ENCODE results near the gene LIME1. TPM values are rescaled to one million over a fixed set of nuclear protein-coding genes. Genes with fewer than 3 reads are reported as not detected.

The LIME1 gene
- total and polyA plus RNA-seq, 10 donors = 24.0 to 96.6 (median 49.5) TPM

DNA sequence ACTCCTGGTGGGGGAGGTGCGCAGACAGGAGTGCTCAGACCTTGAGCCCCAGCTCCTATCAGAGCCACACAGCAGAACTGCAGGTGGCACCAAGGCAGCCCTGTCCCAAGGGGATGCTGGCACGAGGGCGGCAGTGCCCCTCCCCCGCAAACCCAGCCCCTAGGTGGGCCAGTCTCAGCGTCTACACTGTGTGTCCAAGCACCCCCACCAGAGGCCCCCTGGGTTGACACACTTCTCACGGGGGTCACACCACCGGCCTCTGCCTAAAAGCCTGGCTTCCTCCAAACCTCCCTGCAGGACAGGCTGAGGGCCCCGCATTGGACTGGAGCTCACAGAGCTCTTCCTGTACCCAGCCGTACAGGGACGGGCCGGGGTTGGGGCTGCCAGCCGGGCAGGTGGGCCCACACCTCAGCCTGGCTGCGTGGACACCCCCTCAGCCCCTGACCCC lies 11.2 kb downstream of the LIME1 start:
- H3K27ac ChIP-seq = peak overlapping the region in 5 of 8 donors; percentile 21 to 78 (median 27)

DNA sequence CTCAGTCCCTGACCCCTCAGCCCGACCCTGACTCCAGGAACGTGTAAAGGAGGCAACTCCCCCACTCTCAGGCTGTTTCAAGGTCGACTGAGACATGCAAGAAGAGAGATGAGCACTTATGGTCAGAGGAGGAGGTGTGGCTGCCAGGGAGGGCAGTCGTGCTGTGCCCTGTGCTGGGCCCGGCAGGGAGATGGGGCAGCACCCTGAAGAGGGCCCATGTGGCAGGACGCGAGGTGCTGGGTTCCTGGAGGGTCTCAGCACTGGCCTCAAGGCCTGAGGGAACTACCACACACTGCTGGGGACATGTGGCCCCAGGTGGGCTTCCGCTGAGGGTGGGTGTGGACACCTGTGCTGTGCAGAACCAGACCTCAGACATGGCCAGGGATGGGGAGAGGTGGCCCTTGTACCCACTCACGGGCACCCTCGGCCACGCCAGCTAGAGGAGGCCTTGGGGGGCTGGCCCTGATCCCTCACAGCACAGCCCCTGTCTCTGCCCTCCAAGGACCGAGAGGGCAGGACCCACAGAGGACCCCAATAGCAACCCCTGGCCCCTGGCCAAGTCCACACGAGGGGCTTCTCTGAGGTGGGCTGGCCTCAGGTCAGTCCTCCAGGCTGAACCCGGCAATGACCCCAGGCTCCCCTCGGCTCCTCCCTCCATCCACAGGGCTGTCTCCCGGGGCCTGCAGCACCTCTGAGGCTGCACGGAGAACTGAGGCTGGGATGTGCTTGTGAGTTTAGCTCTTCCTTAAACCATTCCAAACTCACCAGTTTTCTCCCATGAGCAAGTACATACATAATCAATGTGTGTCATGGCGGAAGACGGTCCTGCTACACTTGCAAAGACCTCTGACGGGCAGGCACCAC lies 11.8 kb downstream of the LIME1 start:
- H3K9me3 ChIP-seq = no peaks in the 10 kb centered on the region
- no peak overlapping the region for H3K4me3 ChIP-seq
- H3K36me3 ChIP-seq = peaks cover 0 to 78% (median 16%) of the 10 kb centered on the region in 6 donors
- H3K27ac ChIP-seq = peak overlapping the region in 5 of 8 donors; percentile 21 to 78 (median 34)
- WGBS, 5 donors = 66 to 84% (median 75%) methylated on average over 11 to 20 of the region's 20 CpGs
- TF ChIP-seq POLR2A (IDR thresholded peaks at IDR 0.05) (no peak), POLR2AphosphoS5 (IDR thresholded peaks at IDR 0.05) (peak in 1 of 3 donors; percentile 28)
- DNase-seq = peak; percentile 59
- peaks cover 0 to 68% (median 33%) of the 10 kb centered on the region in 6 donors for H3K4me1 ChIP-seq
- intact Hi-C loops (cut with DNase I; ENCODE audit: low total_unique reads) = no loop called here
- no peaks in the 10 kb centered on the region for H3K27me3 ChIP-seq (replicated peaks in 1 of 7)

More for the DNA sequence above, 11.2 kb downstream of the LIME1 start:
- DNase-seq = no peak
- intact Hi-C loops (cut with DNase I; ENCODE audit: low total_unique reads) = no loop called here
- peaks cover 0 to 70% (median 37%) of the 10 kb centered on the region in 6 donors for H3K4me1 ChIP-seq
- no peak overlapping the region for H3K4me3 ChIP-seq
- H3K9me3 ChIP-seq = no peaks in the 10 kb centered on the region
- no peaks in the 10 kb centered on the region for H3K27me3 ChIP-seq (replicated peaks in 1 of 7)
- H3K36me3 ChIP-seq = peaks cover 0 to 81% (median 22%) of the 10 kb centered on the region in 6 donors
- TF ChIP-seq, protein P1, sequence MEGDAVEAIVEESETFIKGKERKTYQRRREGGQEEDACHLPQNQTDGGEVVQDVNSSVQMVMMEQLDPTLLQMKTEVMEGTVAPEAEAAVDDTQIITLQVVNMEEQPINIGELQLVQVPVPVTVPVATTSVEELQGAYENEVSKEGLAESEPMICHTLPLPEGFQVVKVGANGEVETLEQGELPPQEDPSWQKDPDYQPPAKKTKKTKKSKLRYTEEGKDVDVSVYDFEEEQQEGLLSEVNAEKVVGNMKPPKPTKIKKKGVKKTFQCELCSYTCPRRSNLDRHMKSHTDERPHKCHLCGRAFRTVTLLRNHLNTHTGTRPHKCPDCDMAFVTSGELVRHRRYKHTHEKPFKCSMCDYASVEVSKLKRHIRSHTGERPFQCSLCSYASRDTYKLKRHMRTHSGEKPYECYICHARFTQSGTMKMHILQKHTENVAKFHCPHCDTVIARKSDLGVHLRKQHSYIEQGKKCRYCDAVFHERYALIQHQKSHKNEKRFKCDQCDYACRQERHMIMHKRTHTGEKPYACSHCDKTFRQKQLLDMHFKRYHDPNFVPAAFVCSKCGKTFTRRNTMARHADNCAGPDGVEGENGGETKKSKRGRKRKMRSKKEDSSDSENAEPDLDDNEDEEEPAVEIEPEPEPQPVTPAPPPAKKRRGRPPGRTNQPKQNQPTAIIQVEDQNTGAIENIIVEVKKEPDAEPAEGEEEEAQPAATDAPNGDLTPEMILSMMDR (IDR thresholded peaks at IDR 0.05 in 8 of 11, conservative IDR thresholded peaks at IDR 0.05 in 3 of 11) = no peak
- TF ChIP-seq POLR2A (IDR thresholded peaks at IDR 0.05) = no peak
- TF ChIP-seq POLR2AphosphoS5 (IDR thresholded peaks at IDR 0.05) = no peak
- WGBS, 5 donors = 59 to 84% (median 71%) methylated on average over 7 to 13 of the region's 13 CpGs

DNA sequence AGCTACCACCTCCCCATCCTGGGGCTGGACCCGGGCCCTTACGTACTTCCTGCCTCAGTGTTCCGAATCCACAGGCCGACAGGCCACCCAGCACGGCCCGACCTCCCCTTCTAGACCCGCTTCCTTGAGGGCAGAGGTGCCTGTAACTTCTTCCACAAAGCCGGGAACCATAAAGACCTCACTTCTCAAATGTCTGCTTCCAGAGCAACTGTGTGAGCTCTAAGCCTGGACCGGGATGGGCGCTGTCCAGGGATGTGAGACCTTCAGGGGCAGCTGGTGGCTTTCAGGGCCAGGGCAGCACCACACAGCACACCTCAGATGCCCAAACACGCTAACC lies 12.4 kb downstream of the LIME1 start:
- no peak overlapping the region for H3K4me3 ChIP-seq
- peaks cover 0 to 73% (median 11%) of the 10 kb centered on the region in 6 donors for H3K36me3 ChIP-seq
- no peak for DNase-seq
- no peaks in the 10 kb centered on the region for H3K27me3 ChIP-seq (replicated peaks in 1 of 7)
- no peaks in the 10 kb centered on the region for H3K9me3 ChIP-seq
- WGBS, 5 donors = 82 to 91% (median 88%) methylated on average over 11 of the region's 11 CpGs
- H3K4me1 ChIP-seq = peaks cover 0 to 68% (median 31%) of the 10 kb centered on the region in 6 donors
- no peak for TF ChIP-seq POLR2A (IDR thresholded peaks at IDR 0.05)
- no peak for TF ChIP-seq POLR2AphosphoS5 (IDR thresholded peaks at IDR 0.05)
- TF ChIP-seq, protein P1 (IDR thresholded peaks at IDR 0.05 in 8 of 11, conservative IDR thresholded peaks at IDR 0.05 in 3 of 11) = no peak
- H3K27ac ChIP-seq = peak overlapping the region in 5 of 8 donors; percentile 22 to 79 (median 59)
- intact Hi-C loops (cut with DNase I; ENCODE audit: low total_unique reads) = no loop called here

- peak; percentile 82 for DNase-seq
- H3K36me3 ChIP-seq = peaks cover 0 to 66% (median 11%) of the 10 kb centered on the region in 6 donors
- no peak overlapping the region for H3K4me3 ChIP-seq
- no peaks in the 10 kb centered on the region for H3K9me3 ChIP-seq
- no peaks in the 10 kb centered on the region for H3K27me3 ChIP-seq (replicated peaks in 1 of 7)
- WGBS, 5 donors = 75 to 89% (median 80%) methylated on average over 16 of the region's 16 CpGs
- H3K27ac ChIP-seq = peak overlapping the region in 6 of 8 donors; percentile 20 to 88 (median 73)
- intact Hi-C loops (cut with DNase I; ENCODE audit: low total_unique reads) = no loop called here
- TF ChIP-seq POLR2A (IDR thresholded peaks at IDR 0.05) = no peak
- peak in 2 of 3 donors; percentile 58 to 61 for TF ChIP-seq POLR2AphosphoS5 (IDR thresholded peaks at IDR 0.05)
- H3K4me1 ChIP-seq = peaks cover 0 to 63% (median 30%) of the 10 kb centered on the region in 6 donors
Observed at GRCh38 chr20:63749597-63750508, 13.4 kb downstream of the LIME1 start.
